Measurements from ENCODE around the gene ATP5F1B.

GRCh38 chr12:56622535-56622934 lies 23.2 kb downstream of the ATP5F1B start:
- TF ChIP-seq GABPA (IDR thresholded peaks at IDR 0.05; ENCODE audit: low read depth) = no peak
- TF ChIP-seq CTCF (IDR thresholded peaks at IDR 0.05) = no peak
- TF ChIP-seq ZBTB33 (IDR thresholded peaks at IDR 0.05; ENCODE audit: borderline replicate concordance, low read depth) = no peak
- TF ChIP-seq, protein P1, sequence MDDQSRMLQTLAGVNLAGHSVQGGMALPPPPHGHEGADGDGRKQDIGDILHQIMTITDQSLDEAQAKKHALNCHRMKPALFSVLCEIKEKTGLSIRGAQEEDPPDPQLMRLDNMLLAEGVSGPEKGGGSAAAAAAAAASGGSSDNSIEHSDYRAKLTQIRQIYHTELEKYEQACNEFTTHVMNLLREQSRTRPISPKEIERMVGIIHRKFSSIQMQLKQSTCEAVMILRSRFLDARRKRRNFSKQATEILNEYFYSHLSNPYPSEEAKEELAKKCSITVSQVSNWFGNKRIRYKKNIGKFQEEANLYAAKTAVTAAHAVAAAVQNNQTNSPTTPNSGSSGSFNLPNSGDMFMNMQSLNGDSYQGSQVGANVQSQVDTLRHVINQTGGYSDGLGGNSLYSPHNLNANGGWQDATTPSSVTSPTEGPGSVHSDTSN (IDR thresholded peaks at IDR 0.05) = no peak
- TF ChIP-seq, protein P2, sequence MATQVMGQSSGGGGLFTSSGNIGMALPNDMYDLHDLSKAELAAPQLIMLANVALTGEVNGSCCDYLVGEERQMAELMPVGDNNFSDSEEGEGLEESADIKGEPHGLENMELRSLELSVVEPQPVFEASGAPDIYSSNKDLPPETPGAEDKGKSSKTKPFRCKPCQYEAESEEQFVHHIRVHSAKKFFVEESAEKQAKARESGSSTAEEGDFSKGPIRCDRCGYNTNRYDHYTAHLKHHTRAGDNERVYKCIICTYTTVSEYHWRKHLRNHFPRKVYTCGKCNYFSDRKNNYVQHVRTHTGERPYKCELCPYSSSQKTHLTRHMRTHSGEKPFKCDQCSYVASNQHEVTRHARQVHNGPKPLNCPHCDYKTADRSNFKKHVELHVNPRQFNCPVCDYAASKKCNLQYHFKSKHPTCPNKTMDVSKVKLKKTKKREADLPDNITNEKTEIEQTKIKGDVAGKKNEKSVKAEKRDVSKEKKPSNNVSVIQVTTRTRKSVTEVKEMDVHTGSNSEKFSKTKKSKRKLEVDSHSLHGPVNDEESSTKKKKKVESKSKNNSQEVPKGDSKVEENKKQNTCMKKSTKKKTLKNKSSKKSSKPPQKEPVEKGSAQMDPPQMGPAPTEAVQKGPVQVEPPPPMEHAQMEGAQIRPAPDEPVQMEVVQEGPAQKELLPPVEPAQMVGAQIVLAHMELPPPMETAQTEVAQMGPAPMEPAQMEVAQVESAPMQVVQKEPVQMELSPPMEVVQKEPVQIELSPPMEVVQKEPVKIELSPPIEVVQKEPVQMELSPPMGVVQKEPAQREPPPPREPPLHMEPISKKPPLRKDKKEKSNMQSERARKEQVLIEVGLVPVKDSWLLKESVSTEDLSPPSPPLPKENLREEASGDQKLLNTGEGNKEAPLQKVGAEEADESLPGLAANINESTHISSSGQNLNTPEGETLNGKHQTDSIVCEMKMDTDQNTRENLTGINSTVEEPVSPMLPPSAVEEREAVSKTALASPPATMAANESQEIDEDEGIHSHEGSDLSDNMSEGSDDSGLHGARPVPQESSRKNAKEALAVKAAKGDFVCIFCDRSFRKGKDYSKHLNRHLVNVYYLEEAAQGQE (IDR thresholded peaks at IDR 0.05; ENCODE audit: low read depth, low read length) = no peak
- TF ChIP-seq RCOR1 (IDR thresholded peaks at IDR 0.05; ENCODE audit: low read length) = no peak
- TF ChIP-seq JUND (IDR thresholded peaks at IDR 0.05) = no peak
- no peak for TF ChIP-seq TAF1 (IDR thresholded peaks at IDR 0.05; ENCODE audit: borderline replicate concordance, low read depth, low read length)
- TF ChIP-seq CHD2 (IDR thresholded peaks at IDR 0.05; ENCODE audit: low read length, partially characterized antibody) = no peak
- TF ChIP-seq RFX5 (IDR thresholded peaks at IDR 0.05; ENCODE audit: low read length) = no peak
- no peak for TF ChIP-seq TCF12 (IDR thresholded peaks at IDR 0.05)
- no peak for TF ChIP-seq FOXM1 (IDR thresholded peaks at IDR 0.05; ENCODE audit: low read depth)
